Measurements from ENCODE around the gene ATP9B. TPM values are rescaled to one million over a fixed set of nuclear protein-coding genes. Genes with fewer than 3 reads are reported as not detected.

ATP9B gene
- total RNA-seq, 1 experiment from 2014 or later: 8.6 TPM

DNA sequence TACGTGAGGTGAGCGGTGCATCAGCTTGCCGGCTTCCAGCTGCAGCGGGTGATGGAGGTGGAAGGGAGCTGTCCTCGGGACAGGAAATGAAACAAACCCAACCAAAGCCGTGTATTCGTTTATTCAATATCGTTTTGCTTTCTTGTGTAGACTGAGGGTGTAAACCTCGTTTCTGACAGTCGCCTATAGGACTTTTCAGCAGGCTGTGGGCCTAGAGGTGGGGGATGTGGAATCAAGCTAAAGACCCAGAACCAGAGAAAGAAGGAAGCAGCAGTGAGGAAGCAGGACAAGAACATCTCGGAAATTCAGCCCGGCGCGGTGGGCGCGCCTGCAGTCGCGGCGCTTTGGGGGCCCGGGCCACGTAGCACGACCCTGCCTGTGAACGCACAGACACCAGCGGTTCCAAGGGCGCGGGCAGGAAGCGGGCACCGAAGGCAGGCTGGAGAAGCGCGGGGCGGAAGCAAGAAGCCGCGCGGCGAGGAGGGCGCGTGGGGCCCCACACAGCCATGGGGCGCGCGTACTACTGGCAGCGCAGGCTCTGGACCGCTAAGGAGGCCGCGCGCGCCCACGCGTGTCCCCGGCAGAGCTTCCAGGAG, 755 bp upstream of the ATP9B start:
- Histone ChIP-seq H3K9me2 (ENCODE audit: insufficient read depth) (no peaks in the 10 kb centered on the region), H3K9me3 (ENCODE audit: insufficient read depth, low read depth) (no peaks in the 10 kb centered on the region), H3K4me1 (replicated peaks; ENCODE audit: insufficient read depth) (peaks cover 10% of the 10 kb centered on the region), H4K20me1 (ENCODE audit: insufficient read depth) (0 out of 2 replicates have a peak, but pooled peaks cover 5% of the 10 kb centered on the region), H2AFZ (peak overlapping the region; percentile 76; the same call in 1 of the 2 replicates), H3K27me3 (ENCODE audit: insufficient read depth, low read depth) (no peaks in the 10 kb centered on the region), H3K27ac (peak overlapping the region; percentile 60), H3K4me2 (peak overlapping the region; percentile 94), H3F3A (ENCODE audit: insufficient read depth, low read depth) (peaks cover 19% of the 10 kb centered on the region), H3K79me2 (ENCODE audit: low read depth) (peaks cover 29% of the 10 kb centered on the region), H3K4me3 (peak overlapping the region; percentile 97; the same call in 1 of the 2 replicates), H3K36me3 (ENCODE audit: low read depth) (no peaks in the 10 kb centered on the region)
- BruUV-seq (replicated peaks): no TSS peak
- intact Hi-C loops (cut with micrococcal nuclease; ENCODE audit: unreplicated experiment): no loop called here
- POLR2A ChIA-PET (ENCODE audit: unreplicated experiment): no interaction called here
- no peak for TF ChIP-seq EZH2 (IDR thresholded peaks at IDR 0.05; ENCODE audit: low read depth)
- TF ChIP-seq, protein P1, sequence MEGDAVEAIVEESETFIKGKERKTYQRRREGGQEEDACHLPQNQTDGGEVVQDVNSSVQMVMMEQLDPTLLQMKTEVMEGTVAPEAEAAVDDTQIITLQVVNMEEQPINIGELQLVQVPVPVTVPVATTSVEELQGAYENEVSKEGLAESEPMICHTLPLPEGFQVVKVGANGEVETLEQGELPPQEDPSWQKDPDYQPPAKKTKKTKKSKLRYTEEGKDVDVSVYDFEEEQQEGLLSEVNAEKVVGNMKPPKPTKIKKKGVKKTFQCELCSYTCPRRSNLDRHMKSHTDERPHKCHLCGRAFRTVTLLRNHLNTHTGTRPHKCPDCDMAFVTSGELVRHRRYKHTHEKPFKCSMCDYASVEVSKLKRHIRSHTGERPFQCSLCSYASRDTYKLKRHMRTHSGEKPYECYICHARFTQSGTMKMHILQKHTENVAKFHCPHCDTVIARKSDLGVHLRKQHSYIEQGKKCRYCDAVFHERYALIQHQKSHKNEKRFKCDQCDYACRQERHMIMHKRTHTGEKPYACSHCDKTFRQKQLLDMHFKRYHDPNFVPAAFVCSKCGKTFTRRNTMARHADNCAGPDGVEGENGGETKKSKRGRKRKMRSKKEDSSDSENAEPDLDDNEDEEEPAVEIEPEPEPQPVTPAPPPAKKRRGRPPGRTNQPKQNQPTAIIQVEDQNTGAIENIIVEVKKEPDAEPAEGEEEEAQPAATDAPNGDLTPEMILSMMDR (conservative IDR thresholded peaks at IDR 0.05): no peak
- no peak for DNase-seq
- CTCF ChIA-PET: no interaction called here

GRCh38 chr18:79069717-79070151, 540 bp downstream of the ATP9B start:
- Histone ChIP-seq H3K4me2 (peak overlapping the region; percentile 94), H3K4me1 (replicated peaks; ENCODE audit: insufficient read depth) (peaks cover 10% of the 10 kb centered on the region), H3K4me3 (peak overlapping the region; percentile 97), H3K9me3 (ENCODE audit: insufficient read depth, low read depth) (no peaks in the 10 kb centered on the region), H2AFZ (peak overlapping the region; percentile 94), H3K9me2 (ENCODE audit: insufficient read depth) (no peaks in the 10 kb centered on the region), H3K36me3 (ENCODE audit: low read depth) (no peaks in the 10 kb centered on the region), H3K79me2 (ENCODE audit: low read depth) (peaks cover 29% of the 10 kb centered on the region), H3K27me3 (ENCODE audit: insufficient read depth, low read depth) (no peaks in the 10 kb centered on the region), H4K20me1 (ENCODE audit: insufficient read depth) (peaks cover 5% of the 10 kb centered on the region; the same call in 1 of the 2 replicates), H3K27ac (peak overlapping the region; percentile 60), H3F3A (ENCODE audit: insufficient read depth, low read depth) (peaks cover 19% of the 10 kb centered on the region)
- DNase-seq: no peak
- CTCF ChIA-PET: no interaction called here
- TF ChIP-seq, protein P1 (conservative IDR thresholded peaks at IDR 0.05): no peak
- TF ChIP-seq EZH2 (IDR thresholded peaks at IDR 0.05; ENCODE audit: low read depth): no peak
- POLR2A ChIA-PET (ENCODE audit: unreplicated experiment): no interaction called here
- intact Hi-C loops (cut with micrococcal nuclease; ENCODE audit: unreplicated experiment): loop anchor here (1.0 kb wide), 1 partner anchor 177 kb away; no protein-coding TSS in a partner anchor
- BruUV-seq (replicated peaks): TSS peak; percentile 41

DNA sequence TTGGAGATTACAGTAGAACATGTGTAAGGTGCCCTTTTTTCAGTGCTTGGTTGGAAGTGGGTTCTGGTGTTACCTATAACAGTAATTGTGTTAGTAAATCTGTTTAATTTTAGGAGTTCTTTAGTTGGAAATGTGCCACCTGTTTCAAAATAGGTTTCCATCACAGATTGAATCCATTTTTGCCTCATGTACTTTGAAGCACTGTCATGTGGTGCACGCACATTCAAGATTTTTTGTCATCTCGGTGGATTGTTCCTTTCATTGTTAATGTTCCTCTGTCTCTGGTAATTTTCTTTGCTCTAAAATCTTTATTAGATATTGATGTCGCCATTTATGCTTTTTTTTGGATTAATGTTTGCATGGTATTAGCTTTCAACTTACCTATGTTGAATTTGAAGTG, 1.3 kb downstream of the ATP9B start:
- Histone ChIP-seq H2AFZ (peak overlapping the region; percentile 94), H3F3A (ENCODE audit: insufficient read depth, low read depth) (peaks cover 19% of the 10 kb centered on the region), H3K4me1 (replicated peaks; ENCODE audit: insufficient read depth) (peaks cover 10% of the 10 kb centered on the region), H3K27ac (no peak overlapping the region), H3K27me3 (ENCODE audit: insufficient read depth, low read depth) (no peaks in the 10 kb centered on the region), H3K36me3 (ENCODE audit: low read depth) (no peaks in the 10 kb centered on the region), H4K20me1 (ENCODE audit: insufficient read depth) (peaks cover 5% of the 10 kb centered on the region; the same call in 1 of the 2 replicates), H3K79me2 (ENCODE audit: low read depth) (peaks cover 34% of the 10 kb centered on the region), H3K9me2 (ENCODE audit: insufficient read depth) (no peaks in the 10 kb centered on the region), H3K4me3 (peak overlapping the region; percentile 97), H3K4me2 (peak overlapping the region; percentile 94), H3K9me3 (ENCODE audit: insufficient read depth, low read depth) (no peaks in the 10 kb centered on the region)
- DNase-seq: no peak
- ChIA-PET POLR2A (ENCODE audit: unreplicated experiment) (no interaction called here), CTCF (no interaction called here)
- no TSS peak for BruUV-seq (replicated peaks)
- no peak for TF ChIP-seq EZH2 (IDR thresholded peaks at IDR 0.05; ENCODE audit: low read depth)
- TF ChIP-seq, protein P1 (conservative IDR thresholded peaks at IDR 0.05): no peak
- intact Hi-C loops (cut with micrococcal nuclease; ENCODE audit: unreplicated experiment): no loop called here

Measured in PC-9 (cell line).